HG02642 (cell line): Measurements from ENCODE around the gene AP3B1.
"Not testable (repeated sequence)": the region's sequence is repeated elsewhere in the genome, so short reads cannot be mapped to it uniquely, and the experiment has no call there.

Experiments
- ATAC-seq: cut with Tn5 transposase; IDR thresholded peaks from one replicate; pipeline ENCODE4 v1.9.1; 2021; ENCODE audit warnings: mild to moderate bottlenecking; ENCODE audit not compliant: unreplicated experiment, poor library complexity

The AP3B1 gene

GRCh38 chr5:78251663-78252284 is 42.7 kb downstream of the AP3B1 start:
- no peak for ATAC-seq

DNA sequence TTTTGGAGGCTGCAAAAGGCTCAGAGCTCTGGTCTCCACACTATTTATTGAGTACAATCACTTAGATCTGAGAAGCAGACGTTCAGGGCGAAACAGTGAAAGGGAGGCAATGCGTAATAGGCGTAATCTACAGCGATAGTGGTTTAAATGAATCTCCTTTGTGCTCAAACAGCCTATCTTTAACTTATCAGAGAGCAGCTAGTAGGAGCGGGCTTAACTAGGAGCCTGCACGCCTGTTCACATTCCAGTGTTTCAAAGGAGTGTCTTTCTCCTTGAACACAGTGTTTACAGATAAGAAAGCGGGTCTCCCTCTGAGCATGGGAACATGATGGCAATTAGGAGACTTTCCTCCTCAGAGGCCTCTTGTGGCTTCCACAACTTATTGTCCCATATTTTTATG is 49.4 kb downstream of the AP3B1 start:
- ATAC-seq = no peak

DNA sequence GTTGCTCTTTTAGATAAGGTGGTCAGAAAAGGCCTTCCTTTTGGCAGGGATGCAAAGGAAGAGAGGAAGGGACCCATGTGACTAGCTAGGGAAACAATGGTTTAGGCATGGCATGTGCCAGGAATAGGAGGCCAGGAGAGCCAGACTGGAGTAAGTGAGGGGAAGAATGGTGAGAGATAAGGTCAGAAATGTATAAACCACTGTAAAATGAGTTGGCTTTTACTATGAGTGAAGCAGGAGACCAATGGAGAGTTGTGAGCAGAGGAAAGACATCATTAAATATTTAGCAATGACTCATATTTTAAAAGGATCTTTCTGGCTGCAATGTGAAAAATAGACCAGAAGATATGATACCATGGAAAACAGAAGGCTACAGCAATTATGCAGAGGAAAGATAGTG is 50.9 kb downstream of the AP3B1 start:
- no peak for ATAC-seq

- no peak for ATAC-seq
Observed at GRCh38 chr5:78243091-78243490, 51.4 kb downstream of the AP3B1 start.

- ATAC-seq = no peak
Observed at GRCh38 chr5:78242001-78242400, 52.5 kb downstream of the AP3B1 start.

DNA sequence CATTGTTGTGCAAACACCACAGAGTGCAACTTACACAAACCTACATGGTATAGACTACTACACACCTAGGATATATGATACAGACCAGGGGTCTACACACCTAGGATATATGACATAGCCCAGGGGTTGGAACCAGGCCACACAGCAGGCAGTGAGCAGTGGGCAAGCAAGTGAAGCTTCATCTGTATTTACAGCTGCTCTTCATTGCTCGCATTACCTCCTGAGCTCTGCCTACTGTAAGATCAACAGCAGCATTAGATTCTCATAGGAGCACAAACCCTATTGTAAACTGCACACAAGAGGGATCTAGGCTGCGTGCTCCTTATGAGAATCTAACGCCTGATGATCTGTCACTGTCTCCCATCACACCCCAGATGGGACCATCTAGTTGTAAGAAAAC is 56.6 kb downstream of the AP3B1 start:
- ATAC-seq = no peak

GRCh38 chr5:78236046-78236445 is 58.5 kb downstream of the AP3B1 start:
- ATAC-seq = no peak

GRCh38 chr5:78235289-78235688 is 59.2 kb downstream of the AP3B1 start:
- no peak for ATAC-seq

GRCh38 chr5:78234804-78235203 is 59.7 kb downstream of the AP3B1 start:
- ATAC-seq = no peak

DNA sequence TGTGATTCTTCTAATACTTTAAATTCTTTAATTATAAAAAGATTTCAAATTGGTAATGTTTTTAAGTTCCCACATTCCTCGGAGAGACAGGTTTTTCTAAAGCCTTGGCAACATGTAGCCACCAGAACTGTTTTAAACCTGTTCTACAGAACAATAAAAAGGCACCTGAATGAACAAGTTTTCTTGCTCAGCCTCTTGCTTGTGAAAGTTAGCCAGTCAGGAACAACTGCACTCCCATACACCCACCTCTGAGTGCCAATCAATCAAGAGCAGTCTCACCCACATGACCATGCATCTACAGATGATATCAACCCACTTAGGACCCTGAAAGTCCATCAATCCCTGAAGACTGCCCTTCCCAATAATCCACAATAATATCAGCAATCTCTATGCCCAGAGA is 62.3 kb downstream of the AP3B1 start:
- no peak for ATAC-seq

- no peak for ATAC-seq
Observed at GRCh38 chr5:78224358-78224757, 70.1 kb downstream of the AP3B1 start.

DNA sequence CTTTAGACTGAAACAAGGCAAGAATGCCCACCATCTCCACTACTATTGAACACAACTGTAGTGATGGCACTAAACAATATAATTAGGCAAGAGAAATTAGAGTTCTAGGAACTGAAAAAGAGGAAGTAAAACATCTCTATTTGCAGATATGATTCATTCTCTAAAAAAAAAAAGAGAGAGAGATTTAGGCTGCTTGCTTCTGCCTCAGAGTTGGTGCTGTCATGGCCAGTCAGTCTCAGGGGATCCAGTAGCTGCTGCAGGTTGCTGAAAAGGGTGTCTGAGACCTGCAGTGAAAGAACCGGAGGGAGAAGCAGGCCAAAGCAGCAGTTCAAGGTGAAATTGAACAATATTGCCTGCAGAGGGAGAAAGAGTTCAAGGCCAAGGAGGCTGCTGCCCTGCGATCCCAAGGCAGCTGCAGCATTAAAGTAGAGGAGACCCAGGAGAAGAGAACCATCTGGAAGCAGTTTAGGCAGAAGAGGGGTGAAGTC is 72.5 kb downstream of the AP3B1 start:
- peak; percentile 100 for ATAC-seq

DNA sequence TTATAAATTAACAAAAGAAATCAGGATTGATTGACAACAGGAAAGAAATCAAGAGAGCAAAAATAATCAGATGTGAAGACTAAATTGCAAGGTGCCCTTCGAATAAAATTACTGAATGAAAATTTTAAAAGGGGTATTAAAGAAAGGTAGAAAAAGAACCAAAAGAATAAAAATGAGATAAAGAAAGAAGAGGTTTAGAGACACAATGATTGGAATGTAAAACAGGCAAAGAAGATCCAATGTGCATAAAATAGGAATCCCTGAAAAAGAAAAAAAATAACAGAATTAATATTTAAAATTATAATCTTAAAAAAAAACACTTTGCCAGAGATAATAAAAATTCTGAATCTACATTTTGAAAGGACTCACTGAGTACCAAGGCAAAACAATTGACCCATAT is 73.0 kb downstream of the AP3B1 start:
- ATAC-seq = no peak

GRCh38 chr5:78215972-78216371 is 78.5 kb downstream of the AP3B1 start:
- ATAC-seq = no peak

GRCh38 chr5:78215565-78215964 is 78.9 kb downstream of the AP3B1 start:
- no peak for ATAC-seq

DNA sequence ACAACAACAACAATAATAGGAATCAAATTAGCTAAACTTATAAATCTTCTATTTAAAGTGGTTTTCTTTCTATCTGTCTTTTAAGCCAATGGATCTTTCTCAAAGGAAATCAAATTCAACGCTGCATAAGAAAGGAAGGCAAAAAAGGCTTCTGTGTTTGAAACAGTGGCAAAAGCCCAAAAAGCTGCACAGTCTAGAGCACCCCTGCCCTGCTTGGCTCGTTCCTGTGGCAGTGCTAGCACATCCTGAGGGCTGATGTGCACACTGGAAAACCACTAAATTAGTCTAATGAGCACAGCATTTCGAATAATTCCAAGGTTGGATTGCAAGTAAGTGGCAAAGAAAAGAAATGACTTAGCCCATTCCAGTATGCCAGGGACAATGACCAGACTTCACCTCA is 80.7 kb downstream of the AP3B1 start:
- no peak for ATAC-seq

DNA sequence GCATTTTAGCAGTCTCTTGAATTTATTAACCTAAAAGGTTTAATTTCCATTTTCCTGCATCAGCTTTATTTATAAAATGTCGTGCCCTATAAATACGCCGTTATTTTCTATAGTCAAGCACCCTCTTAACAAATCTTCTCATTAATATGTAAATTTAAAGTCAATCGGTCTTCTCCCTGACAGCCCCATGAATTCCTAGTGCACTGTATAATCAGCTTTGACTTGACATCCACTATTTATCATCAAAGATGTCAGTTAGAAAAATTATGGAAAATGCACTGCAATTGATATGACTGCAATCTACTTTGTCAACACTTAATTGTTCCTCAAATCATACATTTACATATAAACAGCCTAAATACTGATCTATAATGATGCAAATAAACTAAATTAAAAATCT is 83.4 kb downstream of the AP3B1 start:
- ATAC-seq = no peak

DNA sequence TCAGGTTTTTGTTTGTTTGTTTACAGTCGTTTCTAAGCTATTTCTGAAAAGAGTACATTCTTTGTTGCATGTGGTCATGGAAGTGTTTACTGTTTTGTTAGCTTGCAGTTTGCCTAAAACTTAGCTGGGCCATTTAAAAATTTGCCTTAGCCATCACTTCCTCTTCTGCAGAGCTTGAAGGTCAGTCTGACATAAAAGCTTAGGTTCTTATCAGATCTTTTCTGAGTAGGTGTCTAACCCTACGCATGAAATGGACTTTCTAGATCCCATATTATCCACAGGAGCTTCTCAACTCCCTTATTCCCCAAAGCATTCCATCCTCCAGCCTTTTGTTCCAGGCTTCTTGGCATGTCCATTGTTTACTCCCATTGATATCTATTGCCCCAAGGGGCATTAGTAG is 90.3 kb downstream of the AP3B1 start:
- ATAC-seq = no peak

DNA sequence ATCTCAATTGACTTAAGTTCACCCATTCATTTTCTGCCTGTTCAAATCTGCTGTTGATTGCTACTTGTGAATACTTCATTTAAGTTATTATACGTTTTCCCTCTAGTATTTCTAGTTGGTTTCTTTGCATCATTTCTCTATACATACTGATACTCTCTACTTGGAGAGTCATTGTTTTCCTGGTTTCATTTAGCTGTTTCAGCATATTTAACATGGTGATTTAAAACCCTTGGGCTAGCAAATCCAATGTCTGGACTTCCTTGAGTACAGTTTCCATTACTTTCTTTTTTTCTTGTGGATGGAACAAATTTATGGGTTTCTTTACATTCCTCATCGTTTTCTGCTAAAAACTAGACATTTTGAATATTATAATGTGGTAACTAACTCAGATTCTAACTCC is 90.7 kb downstream of the AP3B1 start:
- no peak for ATAC-seq

GRCh38 chr5:78190402-78190801 is 104.1 kb downstream of the AP3B1 start:
- no peak for ATAC-seq

DNA sequence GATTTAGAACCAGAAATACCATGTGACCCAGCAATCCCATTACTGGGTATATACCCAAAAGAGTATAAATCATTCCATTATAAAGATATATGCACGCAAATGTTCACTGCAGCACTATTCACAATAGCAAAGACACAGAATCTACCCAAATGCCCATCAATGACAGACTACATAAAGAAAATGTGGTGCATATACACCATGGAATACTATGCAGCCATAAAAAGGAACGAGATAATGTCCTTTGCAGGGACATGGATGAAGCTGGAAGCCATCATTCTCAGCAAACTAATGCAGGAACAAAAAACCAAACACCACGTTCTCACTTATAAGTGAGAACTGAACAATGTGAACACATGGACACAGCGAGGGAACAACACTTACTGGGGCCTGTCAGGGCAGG is 105.8 kb downstream of the AP3B1 start:
- ATAC-seq = not testable (repeated sequence)

DNA sequence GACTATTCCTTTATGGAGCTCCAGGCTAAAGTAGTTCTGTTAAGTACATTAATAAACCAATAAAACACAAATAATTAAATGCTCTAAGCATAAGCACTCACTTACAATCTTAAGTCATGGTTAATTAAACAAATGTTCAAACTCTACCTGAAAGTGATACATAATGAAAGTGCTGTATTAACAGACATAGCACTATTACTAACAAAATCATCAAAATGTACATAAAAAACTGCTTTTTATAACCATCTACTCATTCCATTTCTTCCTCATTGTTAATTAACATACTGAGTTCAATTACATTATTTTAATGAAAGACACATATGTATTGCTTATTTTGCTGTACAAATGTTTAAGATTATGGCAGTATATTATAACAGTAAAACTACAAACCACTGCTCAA is 107.3 kb downstream of the AP3B1 start:
- ATAC-seq = no peak

DNA sequence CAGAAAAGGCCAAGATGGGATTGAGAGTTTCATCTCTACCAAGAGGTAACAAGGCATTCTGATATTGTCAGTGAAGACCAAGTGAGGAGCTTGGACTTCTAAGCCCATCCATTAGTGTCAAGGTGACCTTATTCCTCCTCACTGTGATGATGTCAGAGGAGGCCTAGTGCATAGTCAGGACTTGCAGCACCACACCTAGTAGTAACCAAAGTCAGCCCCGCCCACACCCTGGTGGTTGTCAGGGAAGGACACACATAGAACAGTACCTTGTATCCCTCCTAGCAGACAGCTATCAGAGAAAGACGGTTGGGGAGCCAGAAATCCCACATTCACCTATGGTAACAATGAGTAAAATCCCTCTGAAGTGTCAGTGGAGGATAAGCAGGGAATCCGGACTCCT is 111.7 kb downstream of the AP3B1 start:
- no peak for ATAC-seq
